GM20431 (cell line): ENCODE data around the gene ULK4.
"Not testable (repeated sequence)": the region's sequence is repeated elsewhere in the genome, so short reads cannot be mapped to it uniquely, and the experiment has no call there.

Experiments
- in situ Hi-C: fragments of 300-500 bp; cut with MseI, MboI; formaldehyde crosslinking; loops from one replicate; pipeline ENCODE4 v1.15.0; 2020; ENCODE audit warnings: low sequenced_read_pairs; ENCODE audit not compliant: unreplicated experiment

The ULK4 gene

DNA sequence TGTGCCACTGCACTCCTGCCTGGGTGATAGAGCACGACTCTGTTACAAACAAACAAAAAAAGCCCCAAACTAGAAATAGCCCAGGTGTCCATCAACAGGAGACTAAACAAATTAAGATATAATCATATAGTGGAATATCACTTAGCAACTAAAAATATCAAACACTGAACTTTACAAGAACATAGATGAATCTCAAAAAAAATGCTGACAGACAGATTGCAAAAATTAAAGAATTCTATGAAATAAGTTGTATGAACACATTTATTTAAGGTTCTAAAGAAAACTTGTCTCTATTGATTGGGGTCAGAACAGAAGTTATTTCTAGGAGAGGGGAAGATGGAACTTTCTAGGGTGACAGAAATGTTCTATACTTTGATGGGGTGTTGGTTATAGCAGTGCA is 494.4 kb downstream of the ULK4 start:
- in situ Hi-C loops: no loop called here

DNA sequence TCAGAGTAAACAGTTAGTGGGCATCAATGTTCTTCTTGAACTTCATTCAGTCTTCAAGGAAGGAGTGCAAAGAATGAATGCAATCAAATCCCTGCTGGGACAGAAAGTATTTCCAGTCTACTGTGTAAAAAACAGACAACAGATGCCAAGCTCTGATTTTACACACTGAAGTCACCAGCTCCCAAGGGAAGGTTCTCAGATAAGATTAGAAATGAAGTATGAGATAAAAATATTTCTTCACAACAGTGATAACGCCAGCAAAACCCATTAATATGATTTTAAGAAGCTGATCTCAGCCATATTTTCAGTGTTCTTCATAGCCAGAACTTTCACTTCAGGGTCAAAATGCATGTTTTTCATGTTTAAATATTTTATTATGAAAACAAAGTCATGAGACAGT is 497.0 kb downstream of the ULK4 start:
- in situ Hi-C loops: no loop called here

DNA sequence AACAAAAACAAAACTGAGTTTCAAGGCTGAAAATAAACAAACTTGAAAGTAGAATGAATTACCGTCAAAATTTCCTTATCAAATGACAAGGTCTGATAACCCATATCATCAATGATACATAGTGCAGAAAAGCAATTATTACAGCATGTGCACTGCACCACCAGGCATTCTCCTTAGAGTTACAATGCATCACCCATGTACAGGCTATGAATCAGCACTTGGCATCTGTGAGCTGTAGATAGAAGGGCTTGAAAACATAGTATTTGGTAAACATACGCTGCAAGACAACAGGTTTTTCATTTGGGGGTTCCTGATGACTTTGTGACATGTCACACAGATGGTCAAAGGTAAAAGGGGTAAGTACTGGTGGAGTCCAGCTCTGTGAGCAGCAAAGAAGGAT is 497.5 kb downstream of the ULK4 start:
- in situ Hi-C loops: no loop called here

GRCh38 chr3:41462103-41462691 is 499.7 kb downstream of the ULK4 start:
- in situ Hi-C loops: no loop called here

DNA sequence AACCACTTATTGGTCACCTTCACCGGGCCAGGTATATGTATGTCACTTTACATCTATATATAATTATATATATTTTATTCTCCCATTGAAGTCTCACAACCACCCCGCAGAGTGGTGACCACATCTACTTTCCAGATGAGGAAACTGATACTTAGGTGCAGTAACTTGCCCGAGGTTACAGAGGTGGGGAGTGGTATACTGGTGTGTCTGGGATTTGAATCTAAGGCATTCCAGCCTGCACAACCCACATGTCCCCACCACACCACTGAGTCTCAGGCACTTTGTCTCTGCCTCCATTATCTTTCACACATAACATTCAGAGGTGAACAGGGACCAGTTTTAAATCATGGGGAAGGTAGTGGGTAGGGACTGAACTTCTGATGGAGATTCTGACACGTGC is 501.2 kb downstream of the ULK4 start:
- in situ Hi-C loops: no loop called here

DNA sequence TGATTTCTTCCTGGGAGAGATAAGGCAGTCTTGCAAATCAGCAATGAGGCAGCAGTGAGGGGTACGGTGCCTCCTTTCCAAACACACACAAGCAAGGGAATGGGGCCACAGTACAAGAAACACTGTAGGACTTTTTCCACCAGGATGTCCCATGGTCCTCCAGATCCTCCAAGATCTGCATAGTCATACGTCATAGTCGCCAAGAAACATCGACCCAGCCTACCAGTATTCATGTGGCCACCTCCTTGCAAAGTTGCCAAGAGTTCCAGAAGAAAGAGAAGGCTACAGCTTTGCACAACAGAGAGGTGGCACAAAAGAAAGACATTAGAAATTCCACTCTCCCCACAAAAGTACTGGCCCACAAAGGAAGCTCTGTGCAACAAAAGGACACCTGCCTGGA is 504.7 kb downstream of the ULK4 start:
- in situ Hi-C loops: no loop called here

DNA sequence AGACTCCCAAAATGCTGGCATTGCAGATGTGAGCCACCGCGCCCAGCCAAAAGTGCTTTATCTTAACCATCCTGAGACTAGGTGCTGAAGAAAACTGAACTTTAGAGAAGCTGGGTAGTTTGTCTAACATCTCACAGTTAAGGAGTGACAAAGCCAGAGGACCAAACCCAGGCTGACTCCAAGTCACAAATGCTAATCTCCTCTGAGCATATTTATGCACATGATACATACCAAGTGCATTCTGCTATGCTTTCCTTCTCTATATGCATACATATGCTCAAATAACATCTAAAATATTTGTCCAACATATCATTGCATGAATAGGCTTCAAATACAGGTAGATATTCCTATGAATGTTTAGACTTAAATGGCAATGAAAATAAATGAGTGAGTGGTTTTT is 505.7 kb downstream of the ULK4 start:
- in situ Hi-C loops: no loop called here

- in situ Hi-C loops: not testable (repeated sequence)
These were observed 508.3 kb downstream of the ULK4 start for GRCh38 chr3:41453618-41454017.

- in situ Hi-C loops: no loop called here
These were observed 511.3 kb downstream of the ULK4 start for GRCh38 chr3:41450416-41451231.

DNA sequence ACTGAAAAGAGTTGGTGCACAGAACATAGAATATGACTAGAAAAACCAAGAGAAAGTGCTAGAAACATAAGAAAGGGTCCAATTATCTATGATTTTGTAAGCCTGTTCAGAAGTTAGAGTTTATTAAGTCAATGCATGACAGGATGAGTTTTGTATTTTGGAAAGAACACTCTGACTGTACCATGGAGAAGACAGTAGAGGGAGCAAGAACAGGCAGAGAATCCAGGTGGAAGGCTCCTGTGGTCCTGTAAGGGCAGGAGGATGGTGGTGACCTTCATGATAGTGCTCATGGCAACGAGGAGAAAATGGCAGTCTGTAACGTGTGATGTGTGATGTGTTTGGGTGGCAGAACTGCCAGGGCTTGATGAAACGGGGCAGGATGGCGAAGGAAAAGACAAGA is 513.5 kb downstream of the ULK4 start:
- in situ Hi-C loops: no loop called here

DNA sequence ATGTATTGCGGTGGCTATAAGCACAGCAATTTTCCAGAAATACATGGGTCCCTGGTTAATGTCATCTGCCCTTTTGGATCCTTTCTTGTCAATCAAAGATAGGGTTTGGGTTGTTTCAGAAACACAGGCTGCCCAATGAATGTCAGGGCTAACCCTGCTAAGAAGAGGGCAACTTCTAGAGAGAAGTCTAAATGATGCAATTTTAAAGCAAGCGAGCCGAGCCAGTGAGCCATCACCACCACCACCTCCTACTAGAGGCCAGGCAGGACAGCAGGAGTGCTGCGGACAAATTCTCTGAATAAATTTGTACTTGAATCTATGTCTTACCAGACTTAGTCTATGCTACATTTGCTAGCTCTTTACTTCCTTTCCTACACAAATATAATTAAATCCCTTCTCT is 514.2 kb downstream of the ULK4 start:
- in situ Hi-C loops: no loop called here

DNA sequence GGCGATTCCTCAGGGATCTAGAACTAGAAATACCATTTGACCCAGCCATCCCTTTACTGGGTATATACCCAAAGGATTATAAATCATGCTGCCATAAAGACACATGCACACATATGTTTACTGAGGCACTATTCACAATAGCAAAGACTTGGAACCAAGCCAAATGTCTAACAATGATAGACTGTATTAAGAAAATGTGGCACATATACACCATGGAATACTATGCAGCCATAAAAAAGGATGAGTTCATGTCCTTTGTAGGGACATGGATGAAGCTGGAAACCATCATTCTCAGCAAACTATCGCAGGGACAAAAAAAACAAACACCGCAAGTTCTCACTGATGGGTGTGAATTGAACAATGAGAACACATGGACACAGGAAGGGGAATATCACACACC is 515.6 kb downstream of the ULK4 start:
- in situ Hi-C loops: not testable (repeated sequence)

GRCh38 chr3:41441568-41441967 is 520.3 kb downstream of the ULK4 start:
- in situ Hi-C loops: no loop called here

GRCh38 chr3:41441139-41441538 is 520.8 kb downstream of the ULK4 start:
- in situ Hi-C loops: no loop called here

DNA sequence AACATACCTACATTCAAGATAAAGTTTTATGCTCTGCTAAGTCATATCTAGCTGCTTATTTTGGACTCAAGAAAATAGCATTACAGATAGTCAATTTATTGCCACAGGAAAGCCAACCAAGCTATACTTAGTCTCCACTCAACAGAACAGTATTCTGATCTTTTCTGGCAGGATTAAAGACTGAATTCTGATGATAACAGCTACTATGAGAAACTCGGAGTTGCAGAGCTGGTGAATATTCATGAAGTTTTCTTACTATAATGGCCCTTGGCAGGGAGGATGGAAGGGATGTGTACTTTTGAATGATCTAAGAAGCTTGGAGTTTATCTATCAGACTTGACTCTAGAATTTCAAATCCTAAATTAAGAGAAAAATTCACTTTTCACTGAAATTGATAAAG is 524.9 kb downstream of the ULK4 start:
- in situ Hi-C loops: no loop called here

- in situ Hi-C loops: no loop called here
These were observed 527.1 kb downstream of the ULK4 start for GRCh38 chr3:41434781-41435180.

DNA sequence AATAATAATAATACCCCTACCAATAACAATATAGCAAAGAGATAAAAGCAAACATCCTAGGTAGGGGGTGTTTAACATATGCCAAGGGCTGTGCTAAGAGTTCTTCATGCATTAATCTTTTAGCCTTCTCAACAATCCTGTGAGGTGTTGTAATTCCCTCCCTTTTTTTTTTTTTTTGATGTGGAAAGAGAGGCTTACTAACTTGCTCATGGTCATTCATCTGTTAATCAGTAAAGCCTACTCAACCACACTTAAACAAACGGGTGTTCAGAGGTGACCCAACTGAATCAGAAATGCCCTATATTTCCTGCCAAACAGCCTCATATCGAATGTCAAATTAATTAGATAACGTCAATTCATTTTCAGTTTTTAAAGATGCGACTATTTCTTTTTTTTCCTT is 530.5 kb downstream of the ULK4 start:
- in situ Hi-C loops: no loop called here

DNA sequence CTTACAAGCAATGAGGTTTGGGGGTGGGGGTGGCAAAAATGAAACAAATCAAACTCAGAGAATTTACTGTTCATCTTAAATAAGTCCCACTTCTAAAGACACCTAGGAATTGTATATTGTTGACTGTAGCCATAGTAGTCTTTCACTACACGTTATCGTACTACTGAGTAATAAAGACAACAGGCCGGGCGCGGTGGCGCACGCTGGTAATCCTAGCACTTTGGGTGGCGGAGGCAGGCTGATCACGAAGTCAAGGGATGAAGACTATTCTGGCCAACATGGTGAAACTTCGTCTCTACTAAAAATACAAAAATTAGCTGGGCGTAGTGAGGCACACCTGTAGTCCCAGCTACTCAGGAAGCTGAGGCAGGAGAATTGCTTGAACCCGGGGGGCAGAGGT is 531.0 kb downstream of the ULK4 start:
- in situ Hi-C loops: no loop called here

DNA sequence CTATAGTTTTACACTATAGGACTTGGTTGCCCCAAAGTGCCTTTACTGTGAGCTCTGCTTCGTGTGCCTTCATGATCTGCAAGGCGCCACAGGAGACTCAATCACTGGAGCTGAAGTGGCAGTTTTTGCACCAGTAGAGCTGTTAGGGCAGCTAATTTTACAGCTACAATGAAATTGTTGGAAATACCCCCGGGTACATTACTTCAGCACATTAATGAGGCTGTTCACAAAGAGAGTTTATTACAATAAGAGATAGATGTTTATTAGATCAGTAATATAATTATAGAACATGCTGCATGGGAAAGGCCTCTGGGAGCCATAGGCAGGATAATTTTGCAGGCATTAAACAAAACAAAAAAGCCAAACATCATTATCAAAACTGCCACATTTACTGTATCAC is 531.5 kb downstream of the ULK4 start:
- in situ Hi-C loops: no loop called here

DNA sequence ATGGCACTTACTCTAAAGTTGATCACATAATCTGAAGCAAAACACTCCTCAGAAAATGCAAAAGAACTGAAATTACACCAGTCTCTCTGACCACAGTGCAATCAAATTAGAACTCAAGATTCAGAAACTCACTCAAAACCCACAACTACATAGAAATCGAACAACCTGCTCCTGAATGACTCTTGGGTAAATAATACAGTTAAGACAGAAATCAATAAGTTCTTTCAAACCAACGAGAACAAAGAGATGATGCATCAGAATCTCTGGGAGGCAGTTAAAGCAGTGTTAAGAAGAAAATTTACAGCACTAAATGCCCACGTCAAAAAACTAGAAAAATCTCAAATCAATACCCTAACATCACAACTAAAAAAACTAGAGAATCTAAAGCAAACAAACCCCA is 535.4 kb downstream of the ULK4 start:
- in situ Hi-C loops: no loop called here

GRCh38 chr3:41424543-41425300 is 537.2 kb downstream of the ULK4 start:
- in situ Hi-C loops: no loop called here
